Measurements from ENCODE around the gene SLC22A17. TPM values are rescaled to one million over a fixed set of nuclear protein-coding genes. Genes with fewer than 3 reads are reported as not detected.

SLC22A17 gene
- total and polyA plus RNA-seq, 2 of the 13 experiments (the other 11 are each of a cell fraction or from before 2014, with no cell fraction given) = 0.95 to 1.1 TPM

DNA sequence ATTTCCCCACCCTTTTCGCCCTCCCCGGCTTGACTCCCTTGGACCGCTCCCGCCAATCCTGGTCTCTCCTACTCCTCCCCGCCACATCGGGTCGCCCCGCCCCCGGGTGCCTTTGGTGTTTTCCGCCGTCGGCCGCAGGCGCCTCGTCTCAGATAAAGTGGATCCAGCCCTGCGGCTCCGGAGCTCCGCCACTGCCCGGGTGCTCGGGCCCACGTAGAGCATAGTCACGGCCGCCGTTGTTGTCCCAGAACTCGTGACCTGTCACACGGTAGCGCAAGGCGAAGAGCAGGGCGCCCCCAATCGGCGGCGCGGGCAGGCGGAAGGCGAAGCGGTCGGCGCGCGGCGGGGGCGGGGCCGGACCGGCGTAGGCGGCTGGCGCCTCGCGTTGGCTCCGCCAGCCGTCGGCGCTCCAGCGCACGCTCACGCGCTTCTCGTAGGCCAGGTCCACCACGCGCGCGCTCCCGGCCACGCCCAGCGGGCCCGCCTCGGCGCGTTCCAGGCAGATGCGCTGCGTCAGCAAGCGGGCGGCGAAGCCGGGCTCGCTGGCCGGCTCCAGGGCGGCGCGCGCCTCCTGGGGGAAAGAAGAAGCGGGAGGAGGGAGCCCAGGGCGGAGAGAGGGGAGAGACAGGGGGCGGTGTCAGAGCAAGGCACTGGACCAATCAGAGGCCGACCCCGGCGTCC lies 51.3 kb downstream of the SLC22A17 start (continued):
- TF ChIP-seq ZNF432 (CRISPR knock-in tag; IDR thresholded peaks at IDR 0.05; ENCODE audit: borderline replicate concordance) (no peak), GFI1 (CRISPR knock-in tag; IDR thresholded peaks at IDR 0.05; ENCODE audit: borderline replicate concordance) (no peak), GPN1 (CRISPR knock-in tag; IDR thresholded peaks at IDR 0.05; ENCODE audit: borderline replicate concordance) (peak; percentile 94; the same call in 1 of the 2 replicates), ZNF33B (CRISPR knock-in tag; IDR thresholded peaks at IDR 0.05) (peak; percentile 39; the same call in 1 of the 2 replicates), ZBTB25 (CRISPR knock-in tag; IDR thresholded peaks at IDR 0.05) (peak; percentile 98), CC2D1A (CRISPR knock-in tag; IDR thresholded peaks at IDR 0.05) (no peak; the same call in 1 of the 2 replicates), U2AF1 (optimal IDR thresholded peaks at IDR 0.05; ENCODE audit: low read depth, low read length) (peak; percentile 91), SMAD1 (CRISPR knock-in tag; IDR thresholded peaks at IDR 0.05; ENCODE audit: borderline replicate concordance, low read depth) (0 out of 2 replicates have a peak, but pooled peaks have one; percentile 43), TBP (CRISPR knock-in tag; IDR thresholded peaks at IDR 0.05) (peak; percentile 84; the same call in 1 of the 2 replicates), ZNF260 (CRISPR knock-in tag; IDR thresholded peaks at IDR 0.05; ENCODE audit: borderline replicate concordance, low read depth) (no peak), KDM5A (IDR thresholded peaks at IDR 0.05; ENCODE audit: borderline replicate concordance, low read length) (peak; percentile 68; the same call in 1 of the 2 replicates), HBP1 (CRISPR knock-in tag; IDR thresholded peaks at IDR 0.05; ENCODE audit: low read depth) (peak; percentile 89), ATF7-NPFF (CRISPR knock-in tag; IDR thresholded peaks at IDR 0.05; ENCODE audit: low read depth) (peak; percentile 90), GATAD1 (CRISPR knock-in tag; IDR thresholded peaks at IDR 0.05) (peak; percentile 77), SUZ12 (IDR thresholded peaks at IDR 0.05; ENCODE audit: low read depth, low read length) (no peak), ZBTB49 (CRISPR knock-in tag; IDR thresholded peaks at IDR 0.05; ENCODE audit: borderline replicate concordance) (peak; percentile 95), ZFYVE20 (CRISPR knock-in tag; IDR thresholded peaks at IDR 0.05; ENCODE audit: borderline replicate concordance, low read depth) (0 out of 2 replicates have a peak, but pooled peaks have one; percentile 27)
- TF ChIP-seq, protein P1, sequence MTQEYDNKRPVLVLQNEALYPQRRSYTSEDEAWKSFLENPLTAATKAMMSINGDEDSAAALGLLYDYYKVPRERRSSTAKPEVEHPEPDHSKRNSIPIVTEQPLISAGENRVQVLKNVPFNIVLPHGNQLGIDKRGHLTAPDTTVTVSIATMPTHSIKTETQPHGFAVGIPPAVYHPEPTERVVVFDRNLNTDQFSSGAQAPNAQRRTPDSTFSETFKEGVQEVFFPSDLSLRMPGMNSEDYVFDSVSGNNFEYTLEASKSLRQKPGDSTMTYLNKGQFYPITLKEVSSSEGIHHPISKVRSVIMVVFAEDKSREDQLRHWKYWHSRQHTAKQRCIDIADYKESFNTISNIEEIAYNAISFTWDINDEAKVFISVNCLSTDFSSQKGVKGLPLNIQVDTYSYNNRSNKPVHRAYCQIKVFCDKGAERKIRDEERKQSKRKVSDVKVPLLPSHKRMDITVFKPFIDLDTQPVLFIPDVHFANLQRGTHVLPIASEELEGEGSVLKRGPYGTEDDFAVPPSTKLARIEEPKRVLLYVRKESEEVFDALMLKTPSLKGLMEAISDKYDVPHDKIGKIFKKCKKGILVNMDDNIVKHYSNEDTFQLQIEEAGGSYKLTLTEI (CRISPR knock-in tag; conservative IDR thresholded peaks at IDR 0.05) = no peak
- TF ChIP-seq, protein P2, sequence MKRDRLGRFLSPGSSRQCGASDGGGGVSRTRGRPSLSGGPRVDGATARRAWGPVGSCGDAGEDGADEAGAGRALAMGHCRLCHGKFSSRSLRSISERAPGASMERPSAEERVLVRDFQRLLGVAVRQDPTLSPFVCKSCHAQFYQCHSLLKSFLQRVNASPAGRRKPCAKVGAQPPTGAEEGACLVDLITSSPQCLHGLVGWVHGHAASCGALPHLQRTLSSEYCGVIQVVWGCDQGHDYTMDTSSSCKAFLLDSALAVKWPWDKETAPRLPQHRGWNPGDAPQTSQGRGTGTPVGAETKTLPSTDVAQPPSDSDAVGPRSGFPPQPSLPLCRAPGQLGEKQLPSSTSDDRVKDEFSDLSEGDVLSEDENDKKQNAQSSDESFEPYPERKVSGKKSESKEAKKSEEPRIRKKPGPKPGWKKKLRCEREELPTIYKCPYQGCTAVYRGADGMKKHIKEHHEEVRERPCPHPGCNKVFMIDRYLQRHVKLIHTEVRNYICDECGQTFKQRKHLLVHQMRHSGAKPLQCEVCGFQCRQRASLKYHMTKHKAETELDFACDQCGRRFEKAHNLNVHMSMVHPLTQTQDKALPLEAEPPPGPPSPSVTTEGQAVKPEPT (CRISPR knock-in tag; IDR thresholded peaks at IDR 0.05; ENCODE audit: low read depth) = peak; percentile 8; the same call in 1 of the 2 replicates
